Fibroblast of mammary gland (primary cell): ENCODE results near the gene TSEN34.
A peak's percentile ranks its signal among the peaks of the same experiment; 100 is the strongest.

Experiments
- DNase-seq: peaks from one replicate; pipeline ENCODE4 v3.0.0-alpha.2; 2010; ENCODE audit warnings: low read depth
- H3K4me3 ChIP-seq: 2 replicates; pipeline ENCODE4 v1.5.1; 2011; ENCODE audit warnings: low read depth, mild to moderate bottlenecking, low read length, moderate library complexity; ENCODE audit not compliant: control insufficient read depth
- TF ChIP-seq, protein P1 (sequence below): conservative IDR thresholded peaks from 2 replicates; pipeline ENCODE4 v1.5.1; 2011; ENCODE audit warnings: low read depth, low read length, inconsistent platforms; ENCODE audit not compliant: control insufficient read depth, insufficient read depth

The TSEN34 gene

DNA sequence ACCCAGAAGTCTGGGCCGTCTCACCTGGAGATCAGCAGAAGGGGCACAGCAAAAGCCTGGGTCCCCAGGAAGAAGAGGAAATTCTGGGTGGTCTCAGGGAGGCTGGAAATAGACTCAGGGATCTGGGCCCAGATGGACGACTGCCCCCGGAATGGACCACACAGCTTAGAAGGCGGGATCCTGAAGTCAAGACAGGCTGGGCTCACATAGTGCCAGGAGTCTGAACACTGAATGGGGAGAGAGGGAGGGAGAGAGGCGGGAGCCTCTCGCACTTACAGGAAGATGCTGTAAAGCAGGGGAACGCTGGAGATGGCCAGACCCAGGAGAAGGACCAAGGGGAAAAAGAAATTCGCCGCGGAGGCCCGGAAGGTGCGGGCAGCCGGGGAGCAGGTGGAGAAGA, 30.3 kb upstream of the TSEN34 start:
- TF ChIP-seq, protein P1, sequence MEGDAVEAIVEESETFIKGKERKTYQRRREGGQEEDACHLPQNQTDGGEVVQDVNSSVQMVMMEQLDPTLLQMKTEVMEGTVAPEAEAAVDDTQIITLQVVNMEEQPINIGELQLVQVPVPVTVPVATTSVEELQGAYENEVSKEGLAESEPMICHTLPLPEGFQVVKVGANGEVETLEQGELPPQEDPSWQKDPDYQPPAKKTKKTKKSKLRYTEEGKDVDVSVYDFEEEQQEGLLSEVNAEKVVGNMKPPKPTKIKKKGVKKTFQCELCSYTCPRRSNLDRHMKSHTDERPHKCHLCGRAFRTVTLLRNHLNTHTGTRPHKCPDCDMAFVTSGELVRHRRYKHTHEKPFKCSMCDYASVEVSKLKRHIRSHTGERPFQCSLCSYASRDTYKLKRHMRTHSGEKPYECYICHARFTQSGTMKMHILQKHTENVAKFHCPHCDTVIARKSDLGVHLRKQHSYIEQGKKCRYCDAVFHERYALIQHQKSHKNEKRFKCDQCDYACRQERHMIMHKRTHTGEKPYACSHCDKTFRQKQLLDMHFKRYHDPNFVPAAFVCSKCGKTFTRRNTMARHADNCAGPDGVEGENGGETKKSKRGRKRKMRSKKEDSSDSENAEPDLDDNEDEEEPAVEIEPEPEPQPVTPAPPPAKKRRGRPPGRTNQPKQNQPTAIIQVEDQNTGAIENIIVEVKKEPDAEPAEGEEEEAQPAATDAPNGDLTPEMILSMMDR, result no peak
- H3K4me3 ChIP-seq, result peak overlapping the region; percentile 63
- DNase-seq, result no peak

DNA sequence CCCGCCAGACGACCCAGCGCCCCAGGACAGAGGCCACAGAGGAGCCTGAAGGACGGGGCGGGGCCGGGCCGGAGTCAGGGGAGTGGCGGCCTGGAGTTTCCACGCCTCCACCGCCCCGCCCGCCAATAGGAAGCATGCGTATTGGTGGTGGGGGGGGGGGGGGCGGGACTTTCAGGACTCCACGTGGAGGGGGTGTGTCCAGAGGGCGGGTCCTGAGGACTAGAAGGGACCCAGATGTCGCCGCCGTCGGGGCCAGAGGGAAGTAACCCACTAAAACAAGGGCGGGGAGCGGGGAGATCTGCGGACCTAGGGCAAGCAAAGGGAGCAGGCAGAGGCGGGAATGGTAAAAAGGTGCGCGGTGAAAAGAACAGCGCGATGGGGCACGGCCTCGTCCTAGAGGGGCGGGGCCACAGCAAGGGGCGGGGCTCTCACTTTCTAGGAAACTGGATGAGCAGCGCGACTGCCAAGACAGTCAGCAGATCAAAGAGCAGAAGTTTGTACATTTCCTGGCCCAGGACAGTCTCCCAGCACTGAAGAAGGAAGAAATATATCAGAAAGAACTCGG, 28.8 kb upstream of the TSEN34 start:
- peak; percentile 77 for DNase-seq
- H3K4me3 ChIP-seq, result peak overlapping the region; percentile 54
- TF ChIP-seq, protein P1, result no peak

DNA sequence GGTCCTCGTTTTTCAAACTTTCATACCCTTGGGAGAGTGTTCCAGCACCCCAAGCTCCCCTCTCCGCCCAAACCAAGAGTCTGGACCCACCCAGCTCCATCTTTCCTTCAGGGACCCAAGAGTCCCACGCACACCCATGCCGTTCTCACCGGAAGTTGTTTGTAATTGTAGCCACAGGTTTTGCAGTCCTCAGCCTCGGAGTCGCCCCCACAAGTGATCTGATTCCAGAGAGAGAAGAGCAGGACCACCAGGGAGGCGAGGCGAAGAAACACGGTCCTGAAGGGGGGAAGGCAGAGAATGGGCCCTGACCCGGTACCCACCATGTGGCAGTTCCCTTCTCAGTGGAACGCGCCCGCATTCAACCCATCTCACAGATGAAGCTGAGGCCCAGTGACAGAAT, 28.2 kb upstream of the TSEN34 start:
- TF ChIP-seq, protein P1, result no peak
- no peak for DNase-seq
- peak overlapping the region; percentile 54 for H3K4me3 ChIP-seq

DNA sequence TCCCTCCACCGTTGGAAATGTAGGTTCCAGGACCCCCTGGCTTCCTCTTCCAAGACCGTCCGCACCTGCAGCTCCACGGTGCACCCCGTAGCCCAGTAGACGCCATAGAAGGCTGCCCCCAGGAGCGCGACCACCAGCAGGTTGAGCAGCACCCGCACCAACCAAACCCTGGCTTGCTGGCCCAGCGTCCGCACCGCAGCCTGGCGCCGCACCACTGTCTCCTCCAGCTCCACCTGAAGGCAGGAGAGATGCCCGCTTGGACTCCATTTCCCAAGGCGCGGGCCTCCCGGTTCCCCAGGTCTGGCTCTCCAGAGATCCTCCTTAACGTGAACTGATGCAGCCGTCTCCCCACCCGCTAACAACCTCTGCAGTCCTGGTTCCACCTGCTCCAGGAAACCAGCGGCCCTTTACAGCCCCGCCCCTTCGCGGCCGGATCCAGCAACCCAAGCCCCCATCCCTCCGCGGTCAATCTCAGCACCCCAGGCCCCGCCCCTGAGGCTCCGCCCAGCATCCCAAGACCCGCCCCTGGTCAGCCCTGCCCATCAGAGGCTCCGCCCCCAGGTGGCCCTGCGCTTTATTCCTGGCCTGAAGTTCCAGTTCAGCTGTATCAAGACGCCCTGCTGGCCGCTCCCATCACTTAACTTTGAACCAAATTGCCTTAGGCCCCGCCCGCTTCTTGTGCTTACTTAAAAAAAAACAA, 26.6 kb upstream of the TSEN34 start:
- no peak overlapping the region for H3K4me3 ChIP-seq

DNA sequence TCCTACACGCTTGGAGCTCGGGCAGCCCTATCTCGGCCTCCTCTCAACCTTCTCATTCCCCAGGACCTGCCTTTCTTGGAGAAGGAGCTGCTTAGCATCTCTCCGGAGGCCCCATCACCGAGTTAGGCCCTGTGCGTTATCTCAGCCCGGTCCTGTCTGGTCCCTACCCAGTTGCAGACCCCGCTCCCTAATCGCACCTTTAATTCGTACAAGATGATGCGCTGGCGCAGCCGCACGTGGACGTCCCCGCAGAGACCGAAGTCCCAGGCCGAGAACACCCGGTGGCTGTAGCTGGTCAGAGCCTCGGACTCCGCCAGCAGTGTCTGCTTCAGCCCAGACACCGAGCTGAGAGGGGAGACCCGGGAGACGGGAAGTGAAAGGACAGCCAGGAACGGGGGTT, 25.9 kb upstream of the TSEN34 start:
- H3K4me3 ChIP-seq, result no peak overlapping the region
- TF ChIP-seq, protein P1, result no peak
- DNase-seq, result no peak

More for the DNA sequence above, 26.6 kb upstream of the TSEN34 start:
- TF ChIP-seq, protein P1, result no peak
- DNase-seq, result no peak

DNA sequence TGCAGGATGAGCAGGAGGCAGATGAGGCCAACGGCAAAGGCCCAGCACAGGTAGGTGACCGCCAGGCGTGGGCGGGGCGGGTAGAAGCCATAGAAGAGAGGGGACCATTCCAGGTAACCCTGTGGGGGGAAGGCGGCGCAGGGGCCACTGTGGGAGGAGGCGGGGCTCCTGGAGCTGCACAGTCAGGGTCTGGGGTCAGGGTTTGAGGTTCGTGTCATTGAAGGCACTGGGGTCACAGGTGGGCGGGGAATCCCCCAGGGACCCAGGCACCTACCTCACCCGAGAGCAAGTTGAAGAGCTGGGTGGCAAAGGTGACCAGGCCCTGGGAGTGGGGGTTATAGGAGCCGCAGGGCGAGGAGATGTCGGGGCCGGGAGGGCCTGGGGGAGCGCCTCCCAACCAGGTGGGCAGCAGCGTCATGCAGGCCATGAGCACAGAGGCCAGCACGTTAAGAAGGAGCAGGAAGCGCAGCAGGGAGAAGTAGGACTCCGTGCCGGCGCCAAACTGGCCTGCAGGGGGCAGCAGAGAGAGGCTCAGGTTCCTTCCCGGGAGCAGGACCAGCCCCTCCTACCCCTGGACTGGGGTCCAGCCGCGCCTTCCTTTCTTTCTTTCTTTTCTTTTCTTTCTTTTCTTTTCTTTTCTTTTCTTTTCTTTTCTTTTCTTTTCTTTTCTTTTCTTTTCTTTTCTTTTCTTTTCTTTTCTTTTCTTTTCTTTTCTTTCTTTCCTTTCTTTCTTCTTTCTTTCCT, 22.8 kb upstream of the TSEN34 start:
- peak; percentile 80 for DNase-seq
- TF ChIP-seq, protein P1, result peak; percentile 82
- no peak overlapping the region for H3K4me3 ChIP-seq
